Right lobe of liver (tissue), 4 donors: Measurements from ENCODE around the gene KRT31.

ENCODE experiments used
- POLR2A ChIP-seq: fragments of 450-650 bp; IDR thresholded peaks from one replicate; pipeline ENCODE4 v1.6.1; 2017; ENCODE audit warnings: antibody characterized with exemption, mild to moderate bottlenecking
- TF ChIP-seq, protein P1 (sequence below), 4 donors: fragments of 200-600 bp in 3 of 4; fragments of 450-650 bp in 1 of 4; IDR thresholded peaks; one replicate each; pipeline versions ENCODE4 v1.5.1 to v1.8.0; 2016 to 2022; ENCODE audit warnings: antibody characterized with exemption in 4 of 4, mild to moderate bottlenecking in 2 of 4
- donor health status: DM: no; HTN: no; CAD: no.
- donor health status: DM: no; HTN: no; CAD: no.
- donor health status: DM: no; HTN: yes; CAD: no.

DNA sequence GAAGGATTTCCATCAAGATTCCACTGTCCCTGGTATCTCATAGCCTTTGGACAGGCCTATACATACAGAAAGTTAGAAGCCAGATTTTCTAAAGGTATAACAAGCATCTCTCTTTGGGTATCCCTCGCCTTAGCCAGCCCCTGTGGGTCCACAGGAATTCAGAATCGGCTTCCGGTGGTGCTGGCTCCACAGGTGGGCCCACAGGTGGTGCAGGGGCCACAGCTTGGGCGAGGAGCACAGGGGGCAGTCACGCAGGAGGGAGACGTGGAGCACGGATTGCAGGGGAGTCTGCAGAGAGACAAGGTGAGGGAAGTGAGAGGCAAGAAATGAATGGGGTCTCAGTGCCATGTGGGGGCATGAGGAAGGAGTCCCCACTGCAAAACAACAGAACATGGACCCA, 39.8 kb upstream of the KRT31 start:
- TF ChIP-seq, protein P1, sequence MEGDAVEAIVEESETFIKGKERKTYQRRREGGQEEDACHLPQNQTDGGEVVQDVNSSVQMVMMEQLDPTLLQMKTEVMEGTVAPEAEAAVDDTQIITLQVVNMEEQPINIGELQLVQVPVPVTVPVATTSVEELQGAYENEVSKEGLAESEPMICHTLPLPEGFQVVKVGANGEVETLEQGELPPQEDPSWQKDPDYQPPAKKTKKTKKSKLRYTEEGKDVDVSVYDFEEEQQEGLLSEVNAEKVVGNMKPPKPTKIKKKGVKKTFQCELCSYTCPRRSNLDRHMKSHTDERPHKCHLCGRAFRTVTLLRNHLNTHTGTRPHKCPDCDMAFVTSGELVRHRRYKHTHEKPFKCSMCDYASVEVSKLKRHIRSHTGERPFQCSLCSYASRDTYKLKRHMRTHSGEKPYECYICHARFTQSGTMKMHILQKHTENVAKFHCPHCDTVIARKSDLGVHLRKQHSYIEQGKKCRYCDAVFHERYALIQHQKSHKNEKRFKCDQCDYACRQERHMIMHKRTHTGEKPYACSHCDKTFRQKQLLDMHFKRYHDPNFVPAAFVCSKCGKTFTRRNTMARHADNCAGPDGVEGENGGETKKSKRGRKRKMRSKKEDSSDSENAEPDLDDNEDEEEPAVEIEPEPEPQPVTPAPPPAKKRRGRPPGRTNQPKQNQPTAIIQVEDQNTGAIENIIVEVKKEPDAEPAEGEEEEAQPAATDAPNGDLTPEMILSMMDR (IDR thresholded peaks at IDR 0.05): no peak
- no peak for TF ChIP-seq POLR2A
